Occipital lobe (tissue), 2 donors: ENCODE data around the gene ADA. TPM values are rescaled to one million over a fixed set of nuclear protein-coding genes. Genes with fewer than 3 reads are reported as not detected.

Experiments
- DNase-seq: peaks from one replicate; lab custom pipeline; 2025; lab: John Stamatoyannopoulos, UW
- total RNA-seq: library from RNA; depleted of rRNA; stranded (reverse); fragments of >200 nt; gene quantifications from one replicate; pipeline ENCODE4 v1.2.3, GENCODE V29; 2014

Gene ADA
- total RNA-seq, 1 donor from 2014 or later, result 1.7 TPM

- no peak for DNase-seq
Observed at GRCh38 chr20:44625361-44625760, 26.1 kb downstream of the ADA start.

GRCh38 chr20:44624743-44625271 is 26.7 kb downstream of the ADA start:
- no peak for DNase-seq

- DNase-seq, result no peak
Observed at GRCh38 chr20:44624152-44624551, 27.3 kb downstream of the ADA start.

GRCh38 chr20:44622501-44623270 is 28.8 kb downstream of the ADA start:
- DNase-seq, result no peak

- DNase-seq, result no peak
Observed at GRCh38 chr20:44621939-44622338, 29.6 kb downstream of the ADA start.

GRCh38 chr20:44621325-44621724 is 30.2 kb downstream of the ADA start:
- DNase-seq, result no peak

DNA sequence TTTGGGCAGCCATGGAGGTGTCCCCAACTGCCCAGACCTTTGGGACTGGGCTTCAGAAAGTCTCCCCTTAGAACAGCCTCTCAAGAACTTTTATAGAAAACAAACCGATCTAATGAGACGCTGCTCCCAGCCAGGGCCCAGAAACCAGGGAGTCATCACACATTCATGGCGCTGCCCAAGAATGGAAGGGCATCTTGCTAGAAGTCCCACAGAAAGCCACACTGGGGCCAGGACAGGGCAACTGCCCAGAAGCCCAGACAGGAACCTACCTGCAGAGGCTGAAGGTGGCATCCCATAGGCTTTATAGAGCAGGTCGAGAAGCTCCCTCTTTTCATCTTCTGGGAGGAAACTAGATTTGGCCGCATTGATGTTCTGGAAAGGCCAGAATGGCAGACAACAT is 31.5 kb downstream of the ADA start:
- no peak for DNase-seq

DNA sequence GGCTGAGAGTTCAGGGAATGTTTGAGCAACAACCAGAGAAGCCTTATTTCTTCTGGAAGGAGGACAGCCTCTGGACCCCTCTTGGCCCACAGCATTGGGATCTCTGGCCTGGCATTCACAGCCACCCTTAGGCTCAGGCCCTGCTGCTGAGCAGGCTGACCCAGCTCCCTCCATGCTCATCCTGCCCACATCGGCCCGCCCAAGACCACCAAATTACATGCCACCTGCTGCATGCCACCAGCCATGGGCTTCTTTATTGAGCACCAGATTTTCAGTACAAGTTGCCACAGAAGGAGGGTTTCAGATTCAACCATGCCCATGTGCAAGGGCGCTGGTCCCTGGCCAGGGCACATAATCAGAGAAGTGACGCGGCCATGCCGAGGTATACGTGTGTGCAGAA is 32.2 kb downstream of the ADA start:
- DNase-seq, result no peak

DNA sequence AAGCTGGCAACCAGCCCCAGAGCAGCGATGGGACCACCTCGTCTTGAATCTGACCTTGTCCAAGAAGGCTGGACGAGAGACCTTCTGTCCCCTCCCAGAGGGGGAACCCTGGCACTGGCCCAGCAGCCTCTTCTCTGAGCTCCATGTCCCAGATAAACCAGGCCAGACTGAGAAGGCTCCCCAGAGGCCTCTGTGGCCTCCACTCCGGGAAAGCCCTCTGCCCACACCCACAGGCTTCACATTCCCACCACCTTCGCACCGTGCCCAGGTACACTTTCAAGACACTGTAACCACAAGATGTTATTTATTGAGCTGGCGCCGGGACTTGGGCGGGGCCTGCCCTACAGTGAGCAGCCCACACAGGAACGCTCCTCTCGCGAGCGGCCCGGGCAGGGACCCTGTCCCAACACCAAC is 33.2 kb downstream of the ADA start:
- no peak for DNase-seq

DNA sequence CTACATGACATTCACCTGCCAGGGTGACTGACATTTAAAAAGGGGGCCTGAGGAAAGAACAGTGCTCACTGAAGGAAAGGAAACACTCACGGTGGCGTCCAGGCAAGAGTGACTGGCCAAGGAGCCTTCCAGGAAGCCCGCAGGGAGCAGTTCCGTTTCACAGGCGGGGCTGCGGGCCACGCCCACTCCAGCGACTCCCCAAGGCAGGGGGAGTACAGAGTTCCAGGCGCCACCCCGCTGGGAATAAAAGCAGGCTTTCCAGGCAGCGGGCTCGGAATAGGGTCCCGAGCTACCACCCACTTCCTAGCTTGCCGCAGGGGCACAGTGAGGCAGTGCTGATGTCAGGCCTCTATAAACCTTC is 34.9 kb downstream of the ADA start:
- no peak for DNase-seq

- DNase-seq, result peak; percentile 83
Observed at GRCh38 chr20:44615876-44616603, 35.5 kb downstream of the ADA start.

GRCh38 chr20:44615169-44615791 is 36.2 kb downstream of the ADA start:
- DNase-seq, result no peak

GRCh38 chr20:44614525-44614924 is 37.0 kb downstream of the ADA start:
- DNase-seq, result no peak

DNA sequence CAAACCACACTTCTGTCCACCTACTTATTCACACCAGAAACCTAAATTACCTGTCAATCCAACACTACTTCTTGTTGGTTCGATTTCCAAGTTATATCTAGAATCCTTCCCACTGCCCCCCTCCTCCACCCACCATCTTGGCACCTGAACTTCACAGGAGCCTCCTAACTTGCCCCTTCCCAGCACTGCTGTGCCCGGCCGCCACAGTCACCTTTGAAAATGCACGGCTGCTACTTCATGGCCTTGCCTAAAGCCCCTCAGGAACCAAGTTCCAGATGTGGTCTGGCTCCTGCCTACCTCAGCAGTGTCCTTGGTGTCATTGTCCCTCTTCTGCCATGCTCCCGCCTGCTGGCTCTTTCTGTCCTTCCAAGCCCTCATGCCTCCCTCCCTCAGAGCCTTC is 37.9 kb downstream of the ADA start:
- DNase-seq, result no peak

- DNase-seq, result no peak
Observed at GRCh38 chr20:44610313-44610962, 41.1 kb downstream of the ADA start.

GRCh38 chr20:44609516-44610312 is 41.8 kb downstream of the ADA start:
- DNase-seq, result peak; percentile 66

DNA sequence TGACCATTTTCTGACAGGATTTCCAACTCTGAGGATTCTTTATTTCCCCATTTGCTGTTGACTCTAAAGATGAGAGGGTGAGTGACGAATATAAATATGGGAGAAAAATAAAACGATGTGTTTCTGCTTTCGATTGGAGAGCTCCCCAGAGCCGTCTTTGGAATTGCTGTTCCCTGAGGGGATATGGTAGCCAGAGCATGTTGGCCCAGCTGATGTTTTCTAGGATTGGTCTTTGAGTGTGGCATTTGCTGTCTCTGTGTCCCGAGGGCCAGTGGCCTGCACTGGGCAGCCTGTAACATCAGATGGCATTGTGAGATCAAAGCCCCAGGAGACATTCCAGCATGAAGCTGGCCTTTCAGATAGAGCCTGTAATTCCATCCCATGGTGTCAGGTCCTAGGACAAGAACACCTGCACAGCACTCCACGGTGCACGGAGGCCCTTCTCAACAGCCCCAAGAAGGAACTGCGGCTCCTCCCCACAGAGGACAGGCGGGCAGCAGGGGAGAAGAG is 42.4 kb downstream of the ADA start:
- DNase-seq, result no peak

DNA sequence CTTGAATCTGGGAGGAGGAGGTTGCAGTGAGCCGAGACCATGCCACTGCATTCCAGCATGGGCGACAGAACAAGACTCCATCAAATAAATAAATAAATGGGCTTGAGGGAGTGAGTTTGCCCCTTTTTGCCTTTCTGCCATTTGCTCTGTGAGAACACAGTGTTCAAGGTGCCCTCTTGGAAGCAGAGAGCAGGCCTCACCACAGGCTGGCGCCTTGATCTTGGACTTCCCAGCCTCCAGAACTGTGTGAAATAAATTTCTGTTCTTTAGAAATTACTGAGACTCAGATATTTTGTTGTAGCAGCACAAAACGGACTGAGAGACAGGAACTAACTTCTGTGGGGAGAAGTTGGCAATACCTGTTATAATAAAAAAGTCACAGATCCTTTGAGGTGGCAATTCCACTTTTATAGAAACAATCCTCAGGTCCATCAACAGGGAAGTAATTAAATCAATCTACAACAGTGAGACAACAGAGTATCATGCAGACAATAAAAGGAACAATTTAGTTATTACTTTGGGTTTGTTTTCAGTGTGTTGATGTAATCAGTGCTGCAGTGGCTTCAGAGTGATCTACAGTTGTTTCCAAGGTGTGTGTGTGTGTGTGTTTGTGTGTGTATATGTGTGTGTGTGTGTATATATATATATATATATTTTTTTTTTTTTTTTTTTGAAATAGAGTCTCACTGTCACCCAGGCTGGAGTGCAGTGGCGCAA is 44.6 kb downstream of the ADA start:
- DNase-seq, result no peak

DNA sequence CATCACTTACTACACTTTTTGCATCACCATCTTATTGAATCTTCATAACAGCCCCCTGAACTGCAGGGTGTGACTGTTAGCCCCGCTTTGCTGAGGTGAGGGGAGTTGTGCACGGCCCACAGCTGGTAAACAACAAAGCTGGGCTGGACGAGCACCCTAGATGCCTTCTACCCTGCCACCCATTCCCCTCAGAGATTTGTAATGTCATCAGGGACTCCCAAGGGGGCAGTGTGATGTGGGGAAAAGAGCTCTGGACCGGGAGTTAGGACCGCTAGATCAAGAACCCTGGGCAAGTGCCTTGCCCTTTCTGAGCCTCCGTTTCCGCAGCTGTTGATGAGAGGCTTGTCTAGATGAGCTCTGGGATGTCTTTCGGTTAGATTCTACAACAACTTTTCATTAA is 48.2 kb downstream of the ADA start:
- no peak for DNase-seq

- DNase-seq, result no peak
Observed at GRCh38 chr20:44601801-44602204, 49.7 kb downstream of the ADA start.
